ENCODE measurements around the gene ROBO1. TPM values are rescaled to one million over a fixed set of nuclear protein-coding genes. Genes with fewer than 3 reads are reported as not detected.

ROBO1 gene
- total RNA-seq, 1 experiment from 2014 or later, result 51.2 TPM

- in situ Hi-C loops (cut with HindIII; ENCODE audit: low pct_unique_long_range_greater_than_20kb, low sequenced_read_pairs), result no loop called here
- no peak for DNase-seq (ENCODE audit: low read depth, low spot score)
Measured at GRCh38 chr3:79052054-79052681, 715.6 kb downstream of the ROBO1 start.

GRCh38 chr3:79047581-79047980, 720.2 kb downstream of the ROBO1 start:
- no peak for DNase-seq (ENCODE audit: low read depth, low spot score)
- in situ Hi-C loops (cut with HindIII; ENCODE audit: low pct_unique_long_range_greater_than_20kb, low sequenced_read_pairs), result no loop called here

- in situ Hi-C loops (cut with HindIII; ENCODE audit: low pct_unique_long_range_greater_than_20kb, low sequenced_read_pairs), result no loop called here
- no peak for DNase-seq (ENCODE audit: low read depth, low spot score)
Measured at GRCh38 chr3:79041621-79042020, 726.2 kb downstream of the ROBO1 start.

- in situ Hi-C loops (cut with HindIII; ENCODE audit: low pct_unique_long_range_greater_than_20kb, low sequenced_read_pairs), result no loop called here
- DNase-seq (ENCODE audit: low read depth, low spot score), result peak; percentile 29
Measured at GRCh38 chr3:79040701-79041100, 727.1 kb downstream of the ROBO1 start.

- in situ Hi-C loops (cut with HindIII; ENCODE audit: low pct_unique_long_range_greater_than_20kb, low sequenced_read_pairs), result no loop called here
- DNase-seq (ENCODE audit: low read depth, low spot score), result no peak
Measured at GRCh38 chr3:79040091-79040490, 727.7 kb downstream of the ROBO1 start.

GRCh38 chr3:79039192-79039591, 728.6 kb downstream of the ROBO1 start:
- in situ Hi-C loops (cut with HindIII; ENCODE audit: low pct_unique_long_range_greater_than_20kb, low sequenced_read_pairs), result no loop called here
- no peak for DNase-seq (ENCODE audit: low read depth, low spot score)

GRCh38 chr3:79038636-79039035, 729.2 kb downstream of the ROBO1 start:
- in situ Hi-C loops (cut with HindIII; ENCODE audit: low pct_unique_long_range_greater_than_20kb, low sequenced_read_pairs), result no loop called here
- DNase-seq (ENCODE audit: low read depth, low spot score), result peak; percentile 12

- in situ Hi-C loops (cut with HindIII; ENCODE audit: low pct_unique_long_range_greater_than_20kb, low sequenced_read_pairs), result no loop called here
- DNase-seq (ENCODE audit: low read depth, low spot score), result no peak
Measured at GRCh38 chr3:79038057-79038456, 729.7 kb downstream of the ROBO1 start.

GRCh38 chr3:79032686-79033318, 735.0 kb downstream of the ROBO1 start:
- in situ Hi-C loops (cut with HindIII; ENCODE audit: low pct_unique_long_range_greater_than_20kb, low sequenced_read_pairs), result no loop called here

GRCh38 chr3:79030157-79030556, 737.6 kb downstream of the ROBO1 start:
- DNase-seq (ENCODE audit: low read depth, low spot score), result no peak
- in situ Hi-C loops (cut with HindIII; ENCODE audit: low pct_unique_long_range_greater_than_20kb, low sequenced_read_pairs), result no loop called here

More at GRCh38 chr3:79032686-79033318, 735.0 kb downstream of the ROBO1 start:
- peak; percentile 86 for DNase-seq (ENCODE audit: low read depth, low spot score)

GRCh38 chr3:79028916-79029315, 738.9 kb downstream of the ROBO1 start:
- no peak for DNase-seq (ENCODE audit: low read depth, low spot score)
- in situ Hi-C loops (cut with HindIII; ENCODE audit: low pct_unique_long_range_greater_than_20kb, low sequenced_read_pairs), result no loop called here

- in situ Hi-C loops (cut with HindIII; ENCODE audit: low pct_unique_long_range_greater_than_20kb, low sequenced_read_pairs), result no loop called here
- DNase-seq (ENCODE audit: low read depth, low spot score), result no peak
Measured at GRCh38 chr3:79027593-79027992, 740.2 kb downstream of the ROBO1 start.

- in situ Hi-C loops (cut with HindIII; ENCODE audit: low pct_unique_long_range_greater_than_20kb, low sequenced_read_pairs), result no loop called here
- DNase-seq (ENCODE audit: low read depth, low spot score), result no peak
Measured at GRCh38 chr3:79019924-79020173, 747.9 kb downstream of the ROBO1 start.

- in situ Hi-C loops (cut with HindIII; ENCODE audit: low pct_unique_long_range_greater_than_20kb, low sequenced_read_pairs), result no loop called here
- peak; percentile 93 for DNase-seq (ENCODE audit: low read depth, low spot score)
Measured at GRCh38 chr3:79019137-79019923, 748.5 kb downstream of the ROBO1 start.

- peak; percentile 46 for DNase-seq (ENCODE audit: low read depth, low spot score)
- in situ Hi-C loops (cut with HindIII; ENCODE audit: low pct_unique_long_range_greater_than_20kb, low sequenced_read_pairs), result no loop called here
Measured at GRCh38 chr3:79018671-79019136, 749.1 kb downstream of the ROBO1 start.

GRCh38 chr3:79018265-79018664, 749.5 kb downstream of the ROBO1 start:
- DNase-seq (ENCODE audit: low read depth, low spot score), result no peak
- in situ Hi-C loops (cut with HindIII; ENCODE audit: low pct_unique_long_range_greater_than_20kb, low sequenced_read_pairs), result no loop called here

GRCh38 chr3:79016587-79017376, 751.0 kb downstream of the ROBO1 start:
- in situ Hi-C loops (cut with HindIII; ENCODE audit: low pct_unique_long_range_greater_than_20kb, low sequenced_read_pairs), result no loop called here
- no peak for DNase-seq (ENCODE audit: low read depth, low spot score)

- in situ Hi-C loops (cut with HindIII; ENCODE audit: low pct_unique_long_range_greater_than_20kb, low sequenced_read_pairs), result no loop called here
Measured at GRCh38 chr3:79015854-79016253, 751.9 kb downstream of the ROBO1 start.

More at GRCh38 chr3:79015854-79016253, 751.9 kb downstream of the ROBO1 start:
- DNase-seq (ENCODE audit: low read depth, low spot score), result no peak
